ENCODE measurements around the gene SFTA2.
A peak's percentile ranks its signal among the peaks of the same experiment; 100 is the strongest.

The SFTA2 gene

GRCh38 chr6:30945281-30945680 is 13.3 kb upstream of the SFTA2 start:
- in situ Hi-C loops (cut with HindIII; ENCODE audit: low sequenced_read_pairs) = no loop called here
- no peak overlapping the region for H3K4me3 ChIP-seq (ENCODE audit: low read depth, low read length)
- TF ChIP-seq CTCF (IDR thresholded peaks at IDR 0.05; ENCODE audit: low read depth, low read length) = no peak
- no peak for DNase-seq (ENCODE audit: low read depth, low spot score)

- no peak overlapping the region for H3K4me3 ChIP-seq (ENCODE audit: low read depth, low read length)
- TF ChIP-seq CTCF (IDR thresholded peaks at IDR 0.05; ENCODE audit: low read depth, low read length) = no peak
- in situ Hi-C loops (cut with HindIII; ENCODE audit: low sequenced_read_pairs) = no loop called here
- no peak for DNase-seq (ENCODE audit: low read depth, low spot score)
Measured at GRCh38 chr6:30944051-30944450, 12.1 kb upstream of the SFTA2 start.

DNA sequence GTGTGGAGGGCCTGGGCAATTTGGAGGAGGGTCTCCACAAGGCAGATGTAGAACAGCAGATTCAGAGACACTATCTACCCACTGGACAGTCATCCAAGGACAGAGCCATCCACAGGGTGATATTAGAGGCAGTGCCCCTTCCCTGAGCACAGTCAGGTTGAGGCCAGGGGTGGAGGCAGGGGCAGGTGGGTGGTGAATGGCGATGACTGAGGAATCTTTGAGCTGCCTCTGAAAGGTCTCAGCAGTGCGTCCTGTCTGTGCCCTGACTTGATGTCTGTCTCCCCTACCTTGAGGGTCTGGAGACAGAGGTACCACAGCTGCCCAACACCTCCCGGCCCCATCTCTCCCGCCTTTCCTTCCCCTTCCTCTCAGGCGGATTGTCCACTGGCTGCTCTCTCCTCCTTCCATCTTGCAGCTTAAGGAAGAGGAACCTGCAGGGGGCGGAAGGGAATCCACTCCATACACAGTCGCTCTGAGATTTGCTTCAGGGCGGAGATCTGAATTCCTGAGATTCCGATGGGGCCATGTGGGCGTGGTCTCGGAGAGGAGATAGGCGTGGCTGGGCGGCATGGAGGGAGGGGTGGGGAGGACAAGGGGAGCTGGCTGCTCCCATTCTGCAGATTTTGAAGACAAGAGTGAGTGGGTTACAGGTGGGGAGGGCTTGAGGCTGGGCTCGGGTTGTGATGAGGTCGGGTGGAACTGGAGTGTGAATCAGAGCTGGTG is 10.5 kb upstream of the SFTA2 start:
- TF ChIP-seq CTCF (IDR thresholded peaks at IDR 0.05; ENCODE audit: low read depth, low read length) = peak; percentile 64
- H3K4me3 ChIP-seq (ENCODE audit: low read depth, low read length) = no peak overlapping the region
- peak; percentile 71 for DNase-seq (ENCODE audit: low read depth, low spot score)
- in situ Hi-C loops (cut with HindIII; ENCODE audit: low sequenced_read_pairs) = no loop called here

DNA sequence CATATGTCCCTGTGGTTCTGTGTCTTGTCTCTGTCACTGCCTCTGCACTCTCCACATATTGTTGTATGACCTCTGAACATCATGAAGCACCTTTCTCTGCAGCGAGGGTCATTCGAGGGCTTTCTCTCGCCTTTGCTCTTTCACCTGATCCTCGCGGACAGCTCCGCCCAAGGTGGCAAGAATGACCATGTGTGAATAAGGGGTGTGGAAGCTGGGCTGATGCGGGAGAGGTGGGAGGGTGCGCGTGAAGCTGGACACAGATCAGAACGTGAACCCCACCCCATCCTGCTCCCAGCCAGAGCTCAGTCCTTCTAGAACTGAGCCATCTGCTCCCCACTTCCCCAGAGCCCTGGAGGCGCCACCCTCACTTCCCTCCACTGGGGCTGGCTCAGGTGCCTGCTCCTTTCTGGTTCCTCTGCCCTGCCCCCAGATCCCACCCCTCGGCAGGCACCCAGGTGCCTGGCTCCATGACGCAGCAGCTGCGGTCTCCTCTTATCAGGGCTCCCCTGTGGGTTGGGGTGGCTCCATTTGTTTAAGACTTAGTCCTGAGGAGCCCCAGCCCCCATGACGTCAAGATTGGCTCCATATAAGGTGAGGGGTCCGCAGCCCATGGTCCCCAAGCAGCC is 8.5 kb upstream of the SFTA2 start, which contains the start of gene MUCL3:
Gene MUCL3 (plus strand): TSS at position 613 of the 626 bp plus-strand sequence. CDS start 27 bp downstream, outside the sequence.
- no peak for TF ChIP-seq CTCF (IDR thresholded peaks at IDR 0.05; ENCODE audit: low read depth, low read length)
- no peak within 1 kb of the TSS for H3K4me3 ChIP-seq (ENCODE audit: low read depth, low read length)
- DNase-seq (ENCODE audit: low read depth, low spot score) = no peak
- in situ Hi-C loops (cut with HindIII; ENCODE audit: low sequenced_read_pairs) = no loop called here

- H3K4me3 ChIP-seq (ENCODE audit: low read depth, low read length) = no peak overlapping the region
- no peak for TF ChIP-seq CTCF (IDR thresholded peaks at IDR 0.05; ENCODE audit: low read depth, low read length)
- in situ Hi-C loops (cut with HindIII; ENCODE audit: low sequenced_read_pairs) = no loop called here
- DNase-seq (ENCODE audit: low read depth, low spot score) = no peak
Measured at GRCh38 chr6:30939473-30939872, 7.5 kb upstream of the SFTA2 start.

- no peak for DNase-seq (ENCODE audit: low read depth, low spot score)
- no peak overlapping the region for H3K4me3 ChIP-seq (ENCODE audit: low read depth, low read length)
- in situ Hi-C loops (cut with HindIII; ENCODE audit: low sequenced_read_pairs) = no loop called here
- TF ChIP-seq CTCF (IDR thresholded peaks at IDR 0.05; ENCODE audit: low read depth, low read length) = no peak
Measured at GRCh38 chr6:30938730-30939129, 6.8 kb upstream of the SFTA2 start.

Data from astrocyte of the spinal cord (primary cell).